SU-DHL-6 (cell line): Measurements from ENCODE around the gene MACF1.
"Not testable (repeated sequence)": the region's sequence is repeated elsewhere in the genome, so short reads cannot be mapped to it uniquely, and the experiment has no call there.

Experiments used
- EZH2phosphoT487 ChIP-seq: fragments of 200-600 bp; sonication (generic), shearing (Covaris generic); conservative IDR thresholded peaks from 2 replicates; pipeline ENCODE4 v1.6.1; 2018; ENCODE audit warnings: mild to moderate bottlenecking, antibody characterized with exemption, low read length, moderate library complexity, mixed read lengths
- TF ChIP-seq, protein P1 (sequence below): fragments of 200-600 bp; sonication (generic); IDR thresholded peaks from one replicate; pipeline ENCODE4 v1.5.1; 2017; ENCODE audit warnings: antibody characterized with exemption, mild to moderate bottlenecking, low read length, moderate library complexity; ENCODE audit not compliant: insufficient read depth, poor library complexity, severe bottlenecking

- TF ChIP-seq, protein P1, sequence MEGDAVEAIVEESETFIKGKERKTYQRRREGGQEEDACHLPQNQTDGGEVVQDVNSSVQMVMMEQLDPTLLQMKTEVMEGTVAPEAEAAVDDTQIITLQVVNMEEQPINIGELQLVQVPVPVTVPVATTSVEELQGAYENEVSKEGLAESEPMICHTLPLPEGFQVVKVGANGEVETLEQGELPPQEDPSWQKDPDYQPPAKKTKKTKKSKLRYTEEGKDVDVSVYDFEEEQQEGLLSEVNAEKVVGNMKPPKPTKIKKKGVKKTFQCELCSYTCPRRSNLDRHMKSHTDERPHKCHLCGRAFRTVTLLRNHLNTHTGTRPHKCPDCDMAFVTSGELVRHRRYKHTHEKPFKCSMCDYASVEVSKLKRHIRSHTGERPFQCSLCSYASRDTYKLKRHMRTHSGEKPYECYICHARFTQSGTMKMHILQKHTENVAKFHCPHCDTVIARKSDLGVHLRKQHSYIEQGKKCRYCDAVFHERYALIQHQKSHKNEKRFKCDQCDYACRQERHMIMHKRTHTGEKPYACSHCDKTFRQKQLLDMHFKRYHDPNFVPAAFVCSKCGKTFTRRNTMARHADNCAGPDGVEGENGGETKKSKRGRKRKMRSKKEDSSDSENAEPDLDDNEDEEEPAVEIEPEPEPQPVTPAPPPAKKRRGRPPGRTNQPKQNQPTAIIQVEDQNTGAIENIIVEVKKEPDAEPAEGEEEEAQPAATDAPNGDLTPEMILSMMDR = not testable (repeated sequence)
- TF ChIP-seq EZH2phosphoT487 = not testable (repeated sequence)
Observed at GRCh38 chr1:39493043-39493810, 288.7 kb downstream of the MACF1 start.
